Psoas muscle (tissue), 8 donors: ENCODE results near the gene AGFG1. TPM values are rescaled to one million over a fixed set of nuclear protein-coding genes. Genes with fewer than 3 reads are reported as not detected.

ENCODE experiments used
- ATAC-seq, 4 donors: fragments of 200-7000 bp; cut with Tn5 transposase; one replicate each; pipeline ENCODE4 v1.9.1; 2020; ENCODE audit warnings: moderate library complexity in 3 of 4, mild to moderate bottlenecking in 2 of 4
- DNase-seq, 2 donors: peaks; one replicate each; pipeline ENCODE4 v3.0.0-alpha.2; 2020
- H3K27ac ChIP-seq: fragments of 200-600 bp; one replicate; pipeline ENCODE4 v1.8.0; 2022
- H3K27me3 ChIP-seq, 3 donors: fragments of 200-600 bp in 1 of 3; one replicate each; pipeline versions ENCODE4 v1.6.1 to v1.8.0; 2013 to 2022; ENCODE audit warnings: low read length in 2 of 3, mild to moderate bottlenecking in 2 of 3, moderate library complexity in 1 of 3; ENCODE audit not compliant: insufficient read depth in 3 of 3
- H3K36me3 ChIP-seq, 2 donors: fragments of 200-600 bp in 1 of 2; one replicate each; pipeline versions ENCODE4 v1.6.1 to v1.8.0; 2013 to 2022; ENCODE audit warnings: low read depth in 1 of 2, mild to moderate bottlenecking in 1 of 2, moderate library complexity in 1 of 2; ENCODE audit not compliant: insufficient read depth in 1 of 2
- H3K4me1 ChIP-seq: fragments of 200-600 bp; one replicate; pipeline ENCODE4 v1.8.0; 2022
- H3K4me3 ChIP-seq: fragments of 200-600 bp; one replicate; pipeline ENCODE4 v1.8.0; 2022; ENCODE audit warnings: mild to moderate bottlenecking
- H3K9me3 ChIP-seq: fragments of 200-600 bp; one replicate; pipeline ENCODE4 v1.8.0; 2022
- WGBS, 3 donors: extraction: QIAGEN DNeasy Blood & Tissue Kit; methylation state at CpG; one replicate each; pipeline versions ENCODE4 v1.1.6 to v1.1.7; 2013; 5-methylcytosine and 5-hydroxymethylcytosine counted together
- intact Hi-C, 2 donors: fragments of 100-400 bp; cut with DNase I; formaldehyde crosslinking; loops; one replicate each; pipeline versions ENCODE4 v1.11.0 to v1.14.2; 2022
- polyA plus RNA-seq, 3 donors: library from polyadenylated mRNA; stranded (reverse); fragments of 200-250 nt; gene quantifications; one replicate each; pipeline ENCODE4 v1.2.3, GENCODE V29; 2013
- total RNA-seq, 4 donors: library from RNA; stranded (reverse); fragmentation: NEBNext Ultra II Directional in 2 of 4; extraction: Animal tissue kit (Norgen Biotek cat#: 25700) in 2 of 4; gene quantifications; one replicate each; pipeline versions ENCODE4 v1.2.1 to v1.2.4, GENCODE V29; 2021 to 2023
- TF ChIP-seq, protein P1 (sequence below): fragments of 200-600 bp; IDR thresholded peaks from one replicate; pipeline ENCODE4 v1.8.0; 2022; ENCODE audit warnings: antibody characterized with exemption
- donor health status: healthy with polysubstance abuse.
- donor health status: DM: no; HTN: no; CAD: no; lungs with moderate emphysema.
- donor health status: Bipolar disorder and iron deficiency.
- donor health status: healthy.
- donor health status: DM: yes; HTN: yes; CAD: no.
- donor health status: DM: no; HTN: no; CAD: no.
- donor health status: DM: no; HTN: no; CAD: no.
- donor health status: DM: yes; HTN: yes; CAD: no.

The AGFG1 gene
- total and polyA plus RNA-seq, 7 donors: 19.0 to 68.2 (median 54.9) TPM

DNA sequence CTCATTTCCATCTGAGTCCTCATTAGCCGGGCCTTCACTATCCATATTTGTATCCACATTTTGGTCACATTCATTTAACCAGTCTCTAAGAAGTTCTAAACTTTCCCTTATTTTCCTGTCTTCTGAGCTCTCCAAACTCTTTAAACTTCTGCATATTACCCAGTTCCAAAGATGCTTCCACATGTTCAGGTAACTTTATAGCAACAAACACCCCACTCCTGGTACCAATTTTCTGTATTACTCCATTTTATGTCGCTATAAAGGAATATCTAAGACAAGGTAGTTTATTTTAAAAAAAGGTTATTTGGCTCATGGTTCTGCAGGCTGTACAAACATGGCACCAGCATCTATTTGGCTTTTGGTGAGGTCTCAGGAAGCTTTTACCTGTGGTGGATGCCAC, 38.8 kb upstream of the AGFG1 start:
- intact Hi-C loops: no loop called here
- Histone ChIP-seq H3K4me1 (no peaks in the 10 kb centered on the region), H3K4me3 (no peak overlapping the region), H3K27ac (no peak overlapping the region), H3K27me3 (peaks cover 0 to 2% (median 0%) of the 10 kb centered on the region in 3 donors), H3K9me3 (peaks cover 8% of the 10 kb centered on the region), H3K36me3 (no peaks in the 10 kb centered on the region)
- no peak for DNase-seq
- no peak for ATAC-seq
- 67 to 95% (median 92%) methylated on average over 2 of the region's 2 CpGs for WGBS, 3 donors
- TF ChIP-seq, protein P1, sequence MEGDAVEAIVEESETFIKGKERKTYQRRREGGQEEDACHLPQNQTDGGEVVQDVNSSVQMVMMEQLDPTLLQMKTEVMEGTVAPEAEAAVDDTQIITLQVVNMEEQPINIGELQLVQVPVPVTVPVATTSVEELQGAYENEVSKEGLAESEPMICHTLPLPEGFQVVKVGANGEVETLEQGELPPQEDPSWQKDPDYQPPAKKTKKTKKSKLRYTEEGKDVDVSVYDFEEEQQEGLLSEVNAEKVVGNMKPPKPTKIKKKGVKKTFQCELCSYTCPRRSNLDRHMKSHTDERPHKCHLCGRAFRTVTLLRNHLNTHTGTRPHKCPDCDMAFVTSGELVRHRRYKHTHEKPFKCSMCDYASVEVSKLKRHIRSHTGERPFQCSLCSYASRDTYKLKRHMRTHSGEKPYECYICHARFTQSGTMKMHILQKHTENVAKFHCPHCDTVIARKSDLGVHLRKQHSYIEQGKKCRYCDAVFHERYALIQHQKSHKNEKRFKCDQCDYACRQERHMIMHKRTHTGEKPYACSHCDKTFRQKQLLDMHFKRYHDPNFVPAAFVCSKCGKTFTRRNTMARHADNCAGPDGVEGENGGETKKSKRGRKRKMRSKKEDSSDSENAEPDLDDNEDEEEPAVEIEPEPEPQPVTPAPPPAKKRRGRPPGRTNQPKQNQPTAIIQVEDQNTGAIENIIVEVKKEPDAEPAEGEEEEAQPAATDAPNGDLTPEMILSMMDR: no peak

DNA sequence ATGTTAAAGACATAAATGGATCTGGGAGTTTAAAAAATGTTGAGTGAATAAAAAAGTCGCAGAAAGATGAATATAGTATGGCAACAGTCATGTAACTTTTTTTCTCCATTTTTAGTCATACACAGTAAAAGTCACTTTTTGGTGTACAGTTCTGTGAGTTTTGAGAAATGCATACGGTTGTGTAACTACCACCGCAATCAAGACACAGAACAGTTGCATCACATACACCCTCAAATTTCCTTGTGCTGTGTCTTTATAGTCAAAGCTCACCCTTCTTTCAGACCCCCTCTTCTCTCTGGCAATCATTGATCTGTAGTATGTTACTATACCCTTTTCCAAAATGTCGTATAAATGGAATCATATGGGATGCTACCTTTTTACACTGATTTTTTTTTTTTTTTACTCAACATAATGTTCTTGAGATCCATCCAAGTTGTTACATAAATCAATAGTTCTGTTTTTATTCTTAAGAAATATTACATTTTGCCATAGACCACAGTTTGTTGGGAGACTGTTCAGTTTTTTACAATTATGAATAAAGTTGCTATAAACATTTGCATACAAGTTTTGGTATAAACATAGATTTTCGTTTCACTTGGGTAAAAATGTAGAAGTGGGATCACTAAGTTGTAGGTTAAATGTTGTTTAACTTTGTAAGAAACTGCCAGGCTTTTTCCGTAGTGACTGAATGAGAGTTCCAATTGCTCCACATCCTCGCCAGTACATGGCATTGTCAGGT, 35.4 kb upstream of the AGFG1 start:
- Histone ChIP-seq H3K9me3 (peaks cover 8% of the 10 kb centered on the region), H3K4me3 (no peak overlapping the region), H3K4me1 (no peaks in the 10 kb centered on the region), H3K27ac (no peak overlapping the region), H3K27me3 (peaks cover 0 to 2% (median 0%) of the 10 kb centered on the region in 3 donors), H3K36me3 (no peaks in the 10 kb centered on the region)
- DNase-seq: no peak
- intact Hi-C loops: no loop called here
- TF ChIP-seq, protein P1: no peak
- WGBS, 3 donors: 77 to 81% (median 79%) methylated on average over 7 of the region's 7 CpGs
- no peak for ATAC-seq

DNA sequence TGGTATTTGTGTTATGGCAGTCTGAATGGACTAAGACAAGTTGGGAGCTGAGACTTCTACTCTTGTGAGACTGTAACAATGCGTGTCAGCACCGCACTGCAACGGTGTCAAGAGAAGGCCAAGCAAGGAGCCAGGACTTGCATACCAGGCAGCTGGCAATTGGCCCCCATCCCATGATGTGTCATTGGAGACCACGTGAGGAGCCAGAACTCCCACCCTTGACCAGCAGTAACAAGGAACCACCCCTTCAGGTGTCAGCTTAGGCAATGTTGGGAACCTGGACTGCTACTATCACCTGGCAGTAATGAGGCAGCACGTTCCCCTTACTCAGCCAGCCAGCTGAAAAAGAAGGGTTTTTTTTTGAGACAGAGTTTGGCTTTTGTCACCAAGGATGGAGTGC, 32.7 kb upstream of the AGFG1 start:
- 57 to 69% (median 57%) methylated on average over 5 of the region's 5 CpGs for WGBS, 3 donors

DNA sequence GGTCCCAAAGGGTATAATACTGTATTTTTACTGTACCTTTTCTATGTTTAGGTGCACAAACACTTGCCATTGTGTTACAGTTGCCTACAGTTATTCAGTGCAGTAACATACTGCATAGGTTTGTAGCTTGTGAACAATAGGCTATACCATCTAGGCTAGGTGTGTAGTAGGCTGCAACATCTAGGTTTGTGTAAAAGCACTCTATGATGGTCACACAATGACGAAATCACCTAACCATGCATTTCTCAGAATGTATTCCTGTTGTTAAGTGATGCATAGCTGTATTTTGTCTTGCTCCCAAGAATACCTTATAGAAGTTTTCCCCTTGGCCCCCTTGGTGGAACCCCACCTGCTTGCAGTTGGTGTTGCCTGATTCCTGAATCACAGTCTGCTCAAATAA, 29.3 kb upstream of the AGFG1 start:
- TF ChIP-seq, protein P1: no peak
- Histone ChIP-seq H3K4me3 (no peak overlapping the region), H3K4me1 (no peaks in the 10 kb centered on the region), H3K27ac (no peak overlapping the region), H3K9me3 (no peaks in the 10 kb centered on the region), H3K27me3 (peaks cover 0 to 2% (median 0%) of the 10 kb centered on the region in 3 donors), H3K36me3 (no peaks in the 10 kb centered on the region)
- ATAC-seq (no peak), DNase-seq (no peak)
- 83 to 94% (median 88%) methylated on average over 1 of the region's 1 CpG for WGBS, 3 donors
- intact Hi-C loops: no loop called here

More for the DNA sequence above, 32.7 kb upstream of the AGFG1 start:
- Histone ChIP-seq H3K36me3 (no peaks in the 10 kb centered on the region), H3K27ac (no peak overlapping the region), H3K27me3 (peaks cover 0 to 1% (median under 1%) of the 10 kb centered on the region in 3 donors), H3K4me1 (no peaks in the 10 kb centered on the region), H3K9me3 (no peaks in the 10 kb centered on the region), H3K4me3 (no peak overlapping the region)
- intact Hi-C loops: no loop called here
- DNase-seq: no peak
- TF ChIP-seq, protein P1: no peak
- ATAC-seq: no peak
